ENCODE data around the gene WBP1L.
A peak's percentile ranks its signal among the peaks of the same experiment; 100 is the strongest.

Gene WBP1L

GRCh38 chr10:102720775-102721301, 22.9 kb upstream of the WBP1L start:
- Histone ChIP-seq H2BK120ac (ENCODE audit: low read depth, low read length) (no peak overlapping the region), H2BK5ac (ENCODE audit: low read length) (no peak overlapping the region), H3K9me3 (replicated peaks in 1 of 2; ENCODE audit: control insufficient read depth in 2 of 2, insufficient read depth in 1 of 2, low read depth in 1 of 2, low read length in 2 of 2) (peaks cover 0 to 5% of the 10 kb centered on the region in 2 donors), H3K4me2 (ENCODE audit: insufficient read depth, low read length, poor library complexity, severe bottlenecking) (no peak overlapping the region), H3K27ac (replicated peaks; ENCODE audit: low read length) (no peak overlapping the region), H3K79me1 (ENCODE audit: low read depth, low read length) (no peaks in the 10 kb centered on the region), H3K27me3 (ENCODE audit: control insufficient read depth in 3 of 3, insufficient read depth in 3 of 3, low read depth in 1 of 3, low read length in 3 of 3) (no peaks in the 10 kb centered on the region), H3K36me3 (replicated peaks in 1 of 2; ENCODE audit: control insufficient read depth in 2 of 2, insufficient read depth in 2 of 2, low read length in 2 of 2) (peaks cover 2 to 63% of the 10 kb centered on the region in 2 donors), H3K4me3 (ENCODE audit: low read length in 2 of 2) (no peak overlapping the region), H3K4me1 (ENCODE audit: control insufficient read depth in 2 of 2, insufficient read depth in 1 of 2, low read depth in 1 of 2, low read length in 2 of 2) (peaks cover 11 to 14% of the 10 kb centered on the region in 2 donors), H2BK12ac (ENCODE audit: low read length) (no peak overlapping the region), H4K91ac (ENCODE audit: low read depth, low read length, poor library complexity) (no peak overlapping the region), H3K18ac (ENCODE audit: low read length) (no peak overlapping the region), H3K14ac (ENCODE audit: low read length) (no peak overlapping the region), H3K9ac (ENCODE audit: low read depth, low read length, poor library complexity) (no peak overlapping the region), H2AK5ac (ENCODE audit: low read depth, low read length) (no peak overlapping the region), H2AFZ (ENCODE audit: low read length) (no peak overlapping the region), H3K23ac (ENCODE audit: low read depth, low read length, poor library complexity) (no peak overlapping the region), H4K8ac (ENCODE audit: low read depth, low read length) (no peak overlapping the region), H2BK15ac (ENCODE audit: low read length) (no peak overlapping the region), H3K4ac (ENCODE audit: low read length) (no peak overlapping the region)
- DNase-seq (ENCODE audit: low spot score) = no peak
- WGBS, 2 donors (ENCODE audit: extremely low coverage in 2 of 2, insufficient read length in 2 of 2, insufficient replicate concordance in 1 of 2) = no CpG with 5 or more reads among the region's 6 CpGs

- H2BK120ac ChIP-seq (ENCODE audit: low read depth, low read length) = no peak overlapping the region
- H3K23ac ChIP-seq (ENCODE audit: low read depth, low read length, poor library complexity) = no peak overlapping the region
- no peak overlapping the region for H3K18ac ChIP-seq (ENCODE audit: low read length)
- no peak overlapping the region for H2BK12ac ChIP-seq (ENCODE audit: low read length)
- H2AFZ ChIP-seq (ENCODE audit: low read length) = no peak overlapping the region
- no peak overlapping the region for H4K8ac ChIP-seq (ENCODE audit: low read depth, low read length)
- no peak overlapping the region for H3K9ac ChIP-seq (ENCODE audit: low read depth, low read length, poor library complexity)
- no peak overlapping the region for H3K4me2 ChIP-seq (ENCODE audit: insufficient read depth, low read length, poor library complexity, severe bottlenecking)
- WGBS, 2 donors (ENCODE audit: extremely low coverage in 2 of 2, insufficient read length in 2 of 2, insufficient replicate concordance in 1 of 2) = no CpG with 5 or more reads among the region's 4 CpGs
- H3K4ac ChIP-seq (ENCODE audit: low read length) = no peak overlapping the region
- peaks cover 9 to 69% of the 10 kb centered on the region in 2 donors for H3K36me3 ChIP-seq (replicated peaks in 1 of 2; ENCODE audit: control insufficient read depth in 2 of 2, insufficient read depth in 2 of 2, low read length in 2 of 2)
- peaks cover 10 to 14% of the 10 kb centered on the region in 2 donors for H3K4me1 ChIP-seq (ENCODE audit: control insufficient read depth in 2 of 2, insufficient read depth in 1 of 2, low read depth in 1 of 2, low read length in 2 of 2)
- H3K9me3 ChIP-seq (replicated peaks in 1 of 2; ENCODE audit: control insufficient read depth in 2 of 2, insufficient read depth in 1 of 2, low read depth in 1 of 2, low read length in 2 of 2) = peaks cover 0 to 5% of the 10 kb centered on the region in 2 donors
- H3K14ac ChIP-seq (ENCODE audit: low read length) = no peak overlapping the region
- H2AK5ac ChIP-seq (ENCODE audit: low read depth, low read length) = no peak overlapping the region
- no peak for DNase-seq (ENCODE audit: low spot score)
- no peak overlapping the region for H2BK5ac ChIP-seq (ENCODE audit: low read length)
- no peak overlapping the region for H3K4me3 ChIP-seq (ENCODE audit: low read length in 2 of 2)
- peaks cover 2% of the 10 kb centered on the region for H3K79me1 ChIP-seq (ENCODE audit: low read depth, low read length)
- no peak overlapping the region for H2BK15ac ChIP-seq (ENCODE audit: low read length)
- H3K27ac ChIP-seq (replicated peaks; ENCODE audit: low read length) = no peak overlapping the region
- no peak overlapping the region for H4K91ac ChIP-seq (ENCODE audit: low read depth, low read length, poor library complexity)
- no peaks in the 10 kb centered on the region for H3K27me3 ChIP-seq (ENCODE audit: control insufficient read depth in 3 of 3, insufficient read depth in 3 of 3, low read depth in 1 of 3, low read length in 3 of 3)
These were observed 21.8 kb upstream of the WBP1L start for GRCh38 chr10:102721954-102722353.

- no peaks in the 10 kb centered on the region for H3K27me3 ChIP-seq (ENCODE audit: control insufficient read depth in 3 of 3, insufficient read depth in 3 of 3, low read depth in 1 of 3, low read length in 3 of 3)
- H4K8ac ChIP-seq (ENCODE audit: low read depth, low read length) = no peak overlapping the region
- H3K4me2 ChIP-seq (ENCODE audit: insufficient read depth, low read length, poor library complexity, severe bottlenecking) = no peak overlapping the region
- H3K18ac ChIP-seq (ENCODE audit: low read length) = no peak overlapping the region
- DNase-seq (ENCODE audit: low spot score) = no peak
- H3K4ac ChIP-seq (ENCODE audit: low read length) = no peak overlapping the region
- H3K4me1 ChIP-seq (ENCODE audit: control insufficient read depth in 2 of 2, insufficient read depth in 1 of 2, low read depth in 1 of 2, low read length in 2 of 2) = peaks cover 0 to 4% of the 10 kb centered on the region in 2 donors
- H2BK120ac ChIP-seq (ENCODE audit: low read depth, low read length) = no peak overlapping the region
- H3K9ac ChIP-seq (ENCODE audit: low read depth, low read length, poor library complexity) = no peak overlapping the region
- H3K9me3 ChIP-seq (replicated peaks in 1 of 2; ENCODE audit: control insufficient read depth in 2 of 2, insufficient read depth in 1 of 2, low read depth in 1 of 2, low read length in 2 of 2) = peaks cover 0 to 5% of the 10 kb centered on the region in 2 donors
- no peak overlapping the region for H2BK15ac ChIP-seq (ENCODE audit: low read length)
- H3K36me3 ChIP-seq (replicated peaks in 1 of 2; ENCODE audit: control insufficient read depth in 2 of 2, insufficient read depth in 2 of 2, low read length in 2 of 2) = peaks cover 16 to 72% of the 10 kb centered on the region in 2 donors
- H2BK5ac ChIP-seq (ENCODE audit: low read length) = no peak overlapping the region
- WGBS, 2 donors (ENCODE audit: extremely low coverage in 2 of 2, insufficient read length in 2 of 2, insufficient replicate concordance in 1 of 2) = no CpG with 5 or more reads among the region's 4 CpGs
- H4K91ac ChIP-seq (ENCODE audit: low read depth, low read length, poor library complexity) = no peak overlapping the region
- no peak overlapping the region for H3K14ac ChIP-seq (ENCODE audit: low read length)
- H3K23ac ChIP-seq (ENCODE audit: low read depth, low read length, poor library complexity) = no peak overlapping the region
- H3K4me3 ChIP-seq (ENCODE audit: low read length in 2 of 2) = no peak overlapping the region
- H3K27ac ChIP-seq (replicated peaks; ENCODE audit: low read length) = no peak overlapping the region
- no peak overlapping the region for H2BK12ac ChIP-seq (ENCODE audit: low read length)
- H3K79me1 ChIP-seq (ENCODE audit: low read depth, low read length) = peaks cover 2% of the 10 kb centered on the region
- no peak overlapping the region for H2AK5ac ChIP-seq (ENCODE audit: low read depth, low read length)
- H2AFZ ChIP-seq (ENCODE audit: low read length) = no peak overlapping the region
These were observed 19.8 kb upstream of the WBP1L start for GRCh38 chr10:102723989-102724388.

GRCh38 chr10:102726274-102726673, 17.5 kb upstream of the WBP1L start:
- H2BK15ac ChIP-seq (ENCODE audit: low read length) = no peak overlapping the region
- H2AK5ac ChIP-seq (ENCODE audit: low read depth, low read length) = no peak overlapping the region
- WGBS, 2 donors (ENCODE audit: extremely low coverage in 2 of 2, insufficient read length in 2 of 2, insufficient replicate concordance in 1 of 2) = no CpG with 5 or more reads among the region's 3 CpGs

More at GRCh38 chr10:102726274-102726673, 17.5 kb upstream of the WBP1L start:
- H4K8ac ChIP-seq (ENCODE audit: low read depth, low read length) = peak overlapping the region; percentile 25
- peaks cover 0 to 5% of the 10 kb centered on the region in 2 donors for H3K9me3 ChIP-seq (replicated peaks in 1 of 2; ENCODE audit: control insufficient read depth in 2 of 2, insufficient read depth in 1 of 2, low read depth in 1 of 2, low read length in 2 of 2)
- peaks cover 0 to 4% of the 10 kb centered on the region in 2 donors for H3K4me1 ChIP-seq (ENCODE audit: control insufficient read depth in 2 of 2, insufficient read depth in 1 of 2, low read depth in 1 of 2, low read length in 2 of 2)
- no peak overlapping the region for H2AFZ ChIP-seq (ENCODE audit: low read length)
- no peak overlapping the region for H3K4me3 ChIP-seq (ENCODE audit: low read length in 2 of 2)
- DNase-seq (ENCODE audit: low spot score) = no peak
- H3K4ac ChIP-seq (ENCODE audit: low read length) = no peak overlapping the region
- H3K79me1 ChIP-seq (ENCODE audit: low read depth, low read length) = peaks cover 2% of the 10 kb centered on the region
- peak overlapping the region; percentile 35 for H3K9ac ChIP-seq (ENCODE audit: low read depth, low read length, poor library complexity)
- no peaks in the 10 kb centered on the region for H3K27me3 ChIP-seq (ENCODE audit: control insufficient read depth in 3 of 3, insufficient read depth in 3 of 3, low read depth in 1 of 3, low read length in 3 of 3)
- no peak overlapping the region for H4K91ac ChIP-seq (ENCODE audit: low read depth, low read length, poor library complexity)
- H3K27ac ChIP-seq (replicated peaks; ENCODE audit: low read length) = no peak overlapping the region
- peaks cover 25 to 74% of the 10 kb centered on the region in 2 donors for H3K36me3 ChIP-seq (replicated peaks in 1 of 2; ENCODE audit: control insufficient read depth in 2 of 2, insufficient read depth in 2 of 2, low read length in 2 of 2)
- H3K14ac ChIP-seq (ENCODE audit: low read length) = no peak overlapping the region
- no peak overlapping the region for H2BK120ac ChIP-seq (ENCODE audit: low read depth, low read length)
- H3K4me2 ChIP-seq (ENCODE audit: insufficient read depth, low read length, poor library complexity, severe bottlenecking) = no peak overlapping the region
- H2BK12ac ChIP-seq (ENCODE audit: low read length) = no peak overlapping the region
- H2BK5ac ChIP-seq (ENCODE audit: low read length) = no peak overlapping the region
- H3K18ac ChIP-seq (ENCODE audit: low read length) = no peak overlapping the region
- no peak overlapping the region for H3K23ac ChIP-seq (ENCODE audit: low read depth, low read length, poor library complexity)

Measured in neuronal stem cell (in vitro differentiated cells).